RKO (cell line): Measurements from ENCODE around the gene SNORC.

Source experiments
- DNase-seq: peaks from one replicate; pipeline ENCODE4 v3.0.0-alpha.2; 2016; ENCODE audit warnings: low spot score

Gene SNORC

GRCh38 chr2:232869138-232870017, 686 bp upstream of the SNORC start:
- no peak for DNase-seq

- no peak for DNase-seq
Observed at GRCh38 chr2:232870766-232871371, 805 bp downstream of the SNORC start.

- DNase-seq: no peak
Observed at GRCh38 chr2:232871418-232871834, 1.4 kb downstream of the SNORC start.

- DNase-seq: no peak
Observed at GRCh38 chr2:232871835-232872736, 2.0 kb downstream of the SNORC start.

GRCh38 chr2:232872826-232873225, 2.8 kb downstream of the SNORC start:
- no peak for DNase-seq

GRCh38 chr2:232873292-232873908, 3.3 kb downstream of the SNORC start:
- DNase-seq: no peak

GRCh38 chr2:232873909-232874641, 4.0 kb downstream of the SNORC start:
- DNase-seq: no peak

GRCh38 chr2:232874677-232875223, 4.7 kb downstream of the SNORC start:
- DNase-seq: no peak

GRCh38 chr2:232875256-232876121, 5.4 kb downstream of the SNORC start:
- DNase-seq: no peak

- peak; percentile 79 for DNase-seq
Observed at GRCh38 chr2:232876161-232876977, 6.3 kb downstream of the SNORC start.

GRCh38 chr2:232876978-232877441, 6.9 kb downstream of the SNORC start:
- DNase-seq: peak; percentile 72

- DNase-seq: no peak
Observed at GRCh38 chr2:232877940-232878511, 8.0 kb downstream of the SNORC start.

GRCh38 chr2:232878855-232879617, 9.0 kb downstream of the SNORC start:
- no peak for DNase-seq

GRCh38 chr2:232879618-232880494, 9.8 kb downstream of the SNORC start:
- no peak for DNase-seq

- no peak for DNase-seq
Observed at GRCh38 chr2:232880764-232881351, 10.8 kb downstream of the SNORC start.

- DNase-seq: no peak
Observed at GRCh38 chr2:232882085-232882484, 12.0 kb downstream of the SNORC start.
